Activated gamma-delta T cell treated with Interleukin-2 at 50 U/mL for 16 hours (primary cell): ENCODE results near the gene IRF2.

Experiments
- DNase-seq: peaks from one replicate; pipeline ENCODE4 v3.0.0-alpha.2; 2020

Gene IRF2

DNA sequence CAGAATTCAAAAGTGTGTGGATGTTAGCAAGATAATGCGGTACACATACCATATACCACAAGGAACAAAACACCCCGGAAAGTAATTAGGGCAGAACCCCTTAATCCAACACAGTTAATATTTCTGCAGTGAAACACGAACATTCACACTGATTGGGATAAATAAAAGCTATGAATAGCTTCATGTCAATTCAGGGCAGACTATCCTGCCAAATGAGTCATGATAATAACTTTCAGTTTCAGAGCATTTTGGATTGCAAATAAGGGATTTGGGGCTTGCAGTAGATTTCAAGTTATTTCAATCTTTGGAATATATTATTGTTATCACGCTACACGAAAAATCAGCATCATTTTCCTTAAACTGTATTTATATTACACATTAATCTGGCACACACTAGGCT lies 24.3 kb downstream of the IRF2 start:
- DNase-seq: no peak

DNA sequence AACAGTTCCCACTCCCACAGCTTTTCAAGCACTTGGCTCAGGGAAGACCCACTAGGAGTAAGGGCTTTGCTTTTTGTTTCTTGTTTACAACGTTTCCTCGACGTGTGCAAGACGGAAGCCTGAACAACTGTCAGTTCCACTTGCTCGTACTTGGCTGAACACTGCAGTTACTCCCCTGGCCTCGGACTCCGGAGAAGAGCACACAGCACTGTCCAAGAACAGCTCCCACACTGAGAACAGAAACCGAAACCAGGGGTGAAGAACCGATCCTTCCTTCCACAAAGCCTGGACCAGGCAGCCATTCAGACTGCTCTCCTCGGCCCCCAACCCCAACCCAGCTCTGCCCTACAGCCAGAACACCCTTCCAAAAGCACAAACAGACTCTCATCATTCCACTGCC lies 25.5 kb downstream of the IRF2 start:
- DNase-seq: no peak

DNA sequence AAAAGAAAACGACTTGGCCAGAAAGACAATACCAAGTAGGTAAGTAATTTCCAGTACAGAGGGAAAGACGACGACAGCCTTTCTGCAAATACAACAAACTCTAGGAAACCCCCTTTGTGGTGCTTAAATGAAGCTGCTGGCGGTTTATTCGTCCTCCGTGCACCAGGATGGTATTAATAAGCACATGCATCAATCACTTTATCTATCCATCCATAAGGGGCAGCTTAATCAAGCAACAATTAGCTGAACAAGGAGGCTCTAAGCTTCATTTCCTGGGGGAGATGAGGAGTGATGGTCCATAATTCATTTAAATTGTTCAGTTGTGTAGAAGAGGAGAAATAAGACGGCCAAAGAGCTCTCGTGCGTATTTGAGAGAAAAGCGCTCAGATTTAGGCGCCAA lies 26.2 kb downstream of the IRF2 start:
- DNase-seq: no peak

DNA sequence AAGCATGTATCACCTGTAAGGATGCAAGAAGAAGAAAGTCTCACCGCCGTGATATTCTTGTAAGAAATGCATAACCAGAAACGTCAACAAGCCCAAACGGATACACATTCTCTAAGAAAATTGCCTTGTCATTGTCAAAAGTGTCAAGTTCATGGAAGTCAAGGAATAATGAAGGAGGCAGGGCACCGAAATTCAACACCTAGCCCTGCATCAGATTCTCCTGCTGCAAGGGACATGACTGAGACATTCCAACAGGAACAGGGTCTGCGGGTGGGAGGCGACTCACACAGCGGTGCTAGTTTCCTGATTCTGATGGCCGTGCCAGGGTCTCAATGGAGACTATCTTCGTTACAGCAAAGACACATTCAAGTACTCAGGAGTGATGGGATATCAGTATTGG lies 26.7 kb downstream of the IRF2 start:
- no peak for DNase-seq

DNA sequence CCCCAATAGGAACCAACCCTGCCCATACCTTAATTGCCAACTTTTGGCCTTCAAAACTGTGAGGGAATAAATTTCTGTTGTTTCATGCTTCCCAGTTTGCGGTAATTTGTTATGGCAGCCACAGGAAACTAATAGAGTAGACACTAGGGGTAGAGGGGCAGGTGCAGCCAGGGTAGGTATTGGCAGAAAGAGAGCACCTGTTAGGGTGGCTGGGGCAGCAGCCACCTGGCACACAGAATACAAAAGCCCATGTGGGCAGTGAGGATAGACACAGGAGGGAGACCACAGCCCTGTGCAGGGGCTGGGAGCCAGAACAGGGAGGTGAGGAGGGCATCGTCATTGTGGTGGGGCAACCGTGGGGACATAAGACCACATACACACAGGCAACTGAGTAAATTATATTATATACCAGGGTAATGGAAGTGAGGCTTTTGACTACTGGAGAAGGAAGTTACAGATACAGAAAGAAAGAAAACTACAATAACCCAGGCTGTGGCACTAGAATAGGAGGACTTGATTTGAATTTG lies 28.2 kb downstream of the IRF2 start:
- no peak for DNase-seq

DNA sequence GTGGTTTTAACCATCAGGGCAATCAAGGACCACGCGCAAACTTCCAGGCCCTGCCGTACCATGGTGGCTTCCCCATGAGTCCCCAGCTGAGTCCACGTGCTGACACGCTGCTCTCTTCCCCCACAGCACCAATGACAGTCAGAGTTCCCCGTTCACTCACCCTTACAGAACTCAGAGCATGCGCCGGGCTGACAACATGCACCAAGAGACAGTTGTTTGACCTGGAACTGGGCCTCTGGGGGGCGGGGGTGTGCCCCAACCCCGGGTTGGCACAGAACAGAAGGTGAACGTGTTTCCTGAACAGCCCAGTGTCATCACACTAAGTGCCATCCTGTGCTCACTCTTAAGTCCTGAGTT lies 29.4 kb downstream of the IRF2 start:
- no peak for DNase-seq

DNA sequence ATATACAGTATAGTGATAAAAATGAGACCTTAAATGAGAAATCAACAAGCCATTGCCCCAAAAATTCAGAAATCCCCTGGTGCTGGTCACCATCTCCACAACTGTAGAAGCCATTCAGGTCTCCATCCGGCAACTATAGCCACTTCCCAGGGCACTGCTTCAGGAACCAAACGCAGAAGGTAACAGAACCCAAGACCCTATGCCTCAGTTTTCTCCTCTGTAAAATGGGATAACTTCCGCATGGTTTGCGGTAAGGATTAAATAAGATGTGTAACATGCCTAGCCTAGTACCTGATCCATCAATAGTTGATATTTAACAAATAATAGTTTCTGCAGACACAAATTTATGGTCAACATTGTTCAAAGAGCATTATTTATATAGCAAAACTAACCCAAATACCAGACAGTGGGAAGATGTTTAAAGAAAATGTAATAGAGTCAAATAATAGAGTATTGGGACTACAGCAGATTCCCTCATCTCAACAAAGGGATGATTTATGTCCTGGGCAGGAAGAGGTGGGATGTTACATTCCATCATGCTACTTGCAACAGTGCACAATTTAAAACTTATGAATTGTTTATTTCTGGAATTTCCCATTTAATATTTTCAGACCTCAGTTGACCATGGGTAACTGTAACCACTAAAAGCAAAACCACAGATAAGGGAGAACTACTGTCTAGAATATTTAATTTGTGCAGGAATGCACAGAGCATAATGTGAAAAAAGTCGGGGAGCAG lies 30.0 kb downstream of the IRF2 start:
- no peak for DNase-seq

DNA sequence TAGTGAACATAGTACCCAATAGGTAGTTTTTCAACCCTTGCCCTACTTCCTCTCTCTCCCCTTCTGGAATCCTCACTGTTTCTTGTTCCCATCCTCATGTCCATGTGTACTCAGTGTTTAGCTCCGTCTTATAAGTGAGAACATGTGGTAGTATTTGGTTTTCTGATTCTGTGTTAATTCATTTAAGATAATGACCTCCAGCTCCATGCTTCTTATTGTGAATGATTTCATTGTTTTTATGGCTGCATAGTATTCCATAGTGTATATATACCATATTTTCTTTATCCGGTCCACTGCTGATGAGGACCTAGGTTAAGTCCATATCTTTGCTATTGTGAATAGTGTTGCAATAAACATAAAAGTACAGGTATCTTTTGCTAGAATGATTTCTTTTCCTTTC lies 31.0 kb downstream of the IRF2 start:
- no peak for DNase-seq

DNA sequence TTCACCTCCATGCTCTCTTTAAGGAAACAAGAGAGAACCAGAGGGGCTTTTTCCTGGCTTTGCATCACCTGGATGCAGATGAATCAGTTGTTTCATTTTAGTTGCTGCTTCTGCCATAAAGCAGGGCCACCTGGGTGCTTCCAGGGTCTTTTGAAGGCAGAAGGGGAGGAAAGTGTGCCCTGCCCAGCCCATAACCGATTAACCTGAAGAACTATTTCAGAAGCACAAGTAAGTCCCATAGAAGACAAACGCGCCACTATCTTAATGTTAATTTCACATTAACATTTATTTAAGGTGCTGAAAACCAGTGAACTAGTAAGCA lies 32.1 kb downstream of the IRF2 start:
- DNase-seq: no peak

DNA sequence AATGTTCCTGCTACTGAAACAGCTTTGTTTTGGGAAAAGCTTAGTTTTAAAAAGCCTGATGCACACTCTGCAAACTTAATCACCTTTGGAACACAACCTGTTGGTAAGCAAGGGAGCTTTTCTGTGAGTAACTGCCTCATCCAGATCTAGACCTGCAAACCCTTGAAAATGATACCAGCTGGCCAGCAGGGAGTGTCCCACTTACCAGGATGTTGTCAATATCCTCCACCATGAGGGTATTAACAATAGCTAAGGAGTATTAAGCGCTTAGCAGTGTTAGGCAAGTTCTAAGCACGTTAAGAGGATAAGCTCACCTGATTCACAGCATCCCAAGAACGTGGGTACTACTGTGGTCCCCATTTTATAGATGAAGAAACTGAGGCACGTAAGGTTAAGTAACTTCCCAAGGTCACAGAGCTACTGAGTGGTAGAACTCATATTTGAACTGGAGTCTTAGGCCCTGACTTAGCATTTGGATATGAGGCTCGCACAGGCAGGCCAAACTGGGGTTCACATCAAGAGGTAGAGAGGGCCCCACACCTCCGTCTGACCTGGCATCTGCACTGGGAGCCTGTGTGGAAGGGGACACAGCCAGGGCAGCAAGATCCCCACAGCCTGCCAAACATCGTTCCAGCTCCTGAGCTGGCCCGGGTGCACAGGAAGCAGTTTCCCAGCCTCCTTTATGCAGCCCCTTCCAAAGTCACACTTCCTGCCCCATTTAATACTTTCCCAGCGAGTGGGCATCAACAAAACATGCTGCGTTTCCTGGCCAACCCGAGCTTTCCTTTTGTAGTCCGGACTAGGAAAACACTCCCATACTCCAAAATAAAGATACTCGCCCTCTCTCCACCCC lies 32.7 kb downstream of the IRF2 start:
- DNase-seq: no peak

DNA sequence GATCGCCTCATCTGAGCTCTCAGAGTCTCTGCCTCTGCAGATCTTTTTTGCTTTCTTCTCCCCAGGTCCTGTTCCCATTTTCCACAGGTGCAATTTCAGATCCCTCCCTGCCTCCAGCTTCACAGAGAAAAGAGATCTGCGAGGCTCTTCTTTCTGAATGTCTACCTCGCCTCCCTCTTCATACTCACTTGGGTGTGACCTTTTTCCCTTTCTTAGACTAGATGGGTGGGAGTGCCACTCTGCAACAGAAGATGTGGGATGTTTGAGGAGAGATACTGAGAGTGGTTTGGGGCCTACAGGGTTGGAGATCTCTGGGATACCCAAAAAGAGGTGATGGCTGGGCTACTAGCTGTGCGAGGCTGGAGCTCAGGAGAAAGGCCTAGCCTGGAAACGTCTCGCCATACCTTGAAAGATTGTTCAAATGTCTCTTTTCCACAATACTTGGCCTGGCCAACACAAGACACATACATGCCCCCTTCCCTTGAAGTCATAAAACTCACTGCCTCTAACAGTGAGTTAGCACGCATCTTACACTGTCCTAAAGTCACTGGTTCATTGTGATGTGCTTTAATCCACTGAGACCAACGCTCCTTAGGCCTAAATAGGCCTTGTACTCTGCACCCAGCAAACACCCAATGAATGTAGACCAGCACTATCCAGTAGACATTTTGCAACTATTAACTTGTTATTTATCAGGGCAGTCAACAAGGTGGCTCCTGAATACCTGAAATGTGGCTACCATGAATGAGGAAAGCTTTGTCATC lies 33.6 kb downstream of the IRF2 start:
- DNase-seq: no peak

DNA sequence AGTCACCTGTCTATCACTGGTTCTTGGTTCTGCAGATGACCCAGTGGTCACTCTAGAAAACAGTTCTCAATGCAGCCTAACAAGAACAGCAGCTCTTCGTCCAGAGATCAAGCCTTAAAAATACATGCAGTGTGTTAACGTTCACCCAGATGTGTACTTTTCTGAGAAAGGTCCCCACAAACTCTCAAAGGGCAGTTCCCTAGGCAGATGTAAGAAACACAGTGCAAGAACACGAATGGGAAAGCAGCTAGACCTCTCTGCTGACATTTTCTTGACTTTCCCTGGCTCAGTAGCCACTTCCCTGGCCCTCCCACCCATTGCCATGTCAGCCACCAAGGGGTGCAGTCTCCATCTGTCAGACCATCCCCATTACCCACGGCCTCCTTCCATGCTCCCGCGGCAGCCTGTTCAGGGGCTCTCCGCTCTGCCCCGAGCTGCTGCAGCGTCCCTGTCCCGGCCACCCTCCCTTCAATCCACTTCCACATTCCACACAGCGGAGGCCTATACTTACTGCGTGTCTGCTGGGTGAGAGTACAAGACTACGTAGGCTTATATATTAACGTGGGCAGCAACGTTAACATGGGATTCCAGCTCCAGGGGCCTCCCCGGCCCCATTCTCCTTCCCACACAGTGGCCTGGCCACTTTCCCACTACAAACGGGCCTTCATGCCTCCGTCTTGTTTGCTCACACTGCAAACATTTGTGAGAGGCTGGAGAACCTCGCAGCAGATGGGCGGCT lies 34.3 kb downstream of the IRF2 start:
- no peak for DNase-seq

DNA sequence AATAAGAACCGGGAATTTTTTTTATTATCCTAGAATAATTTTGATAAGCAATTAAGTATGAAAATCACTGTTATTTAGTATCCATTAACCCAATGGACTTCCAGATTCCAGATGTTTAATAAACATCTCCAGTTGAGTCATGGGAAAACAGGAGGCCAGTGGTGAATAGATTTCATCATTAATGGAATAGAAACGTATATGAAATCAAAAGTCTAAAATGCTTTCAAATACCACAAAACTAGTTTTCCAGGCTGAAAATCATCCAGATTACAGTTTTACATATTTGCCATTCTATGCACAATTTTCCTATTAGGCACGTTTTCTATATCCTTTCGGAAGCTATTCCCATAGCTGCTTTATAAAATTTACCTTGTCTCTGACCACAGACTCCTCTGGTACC lies 35.0 kb downstream of the IRF2 start:
- DNase-seq: no peak

DNA sequence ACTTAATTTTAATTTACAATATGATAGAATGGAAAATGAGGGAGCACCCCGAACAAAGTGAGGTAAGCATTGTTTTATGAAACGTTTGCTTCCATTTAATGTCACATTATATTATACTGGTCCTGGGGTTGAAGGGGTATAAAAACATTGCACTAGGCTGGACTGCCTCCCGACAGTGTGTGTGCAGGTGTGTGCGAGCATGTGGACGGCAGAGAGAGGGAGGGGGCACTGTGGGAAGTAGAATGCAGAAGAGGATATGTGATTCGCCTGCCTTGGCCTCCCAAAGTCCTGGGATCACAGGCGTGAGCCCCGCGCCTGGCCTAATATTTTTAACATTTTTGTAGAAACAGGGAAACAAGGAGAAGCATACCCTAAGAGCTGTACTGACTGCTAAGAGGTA lies 36.0 kb downstream of the IRF2 start:
- no peak for DNase-seq

DNA sequence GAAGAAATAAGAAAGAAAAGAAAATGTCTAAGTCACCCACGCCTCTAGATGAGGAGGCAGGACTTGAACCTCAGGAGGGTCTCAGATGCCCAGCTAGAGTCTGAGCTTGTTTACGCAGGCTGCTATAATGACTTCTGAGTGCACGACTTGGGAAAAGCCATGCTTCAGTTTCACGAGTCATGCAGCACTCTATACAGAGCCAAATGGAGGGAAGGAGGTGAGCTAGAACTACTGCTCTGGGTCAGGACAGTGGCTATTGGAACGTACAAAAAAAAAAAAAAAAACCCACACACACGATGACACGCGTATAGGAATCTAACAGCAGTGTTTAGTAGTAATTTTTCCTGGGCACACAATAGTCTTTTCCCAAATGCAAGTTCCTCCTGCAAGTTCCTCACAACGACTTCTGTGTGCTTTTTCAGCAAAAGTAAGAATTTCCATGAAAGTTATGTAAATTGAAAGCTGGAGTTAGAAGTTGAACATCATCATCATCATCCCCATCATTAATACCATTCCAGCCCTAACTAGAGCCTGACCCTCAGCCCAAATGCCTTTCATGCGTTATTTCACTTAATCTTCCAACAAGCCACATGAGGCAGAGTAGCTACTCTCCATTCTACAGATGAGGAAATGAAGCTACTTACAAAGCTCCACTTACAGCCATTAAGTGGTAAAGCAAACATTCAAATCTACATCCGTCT lies 36.6 kb downstream of the IRF2 start:
- no peak for DNase-seq

DNA sequence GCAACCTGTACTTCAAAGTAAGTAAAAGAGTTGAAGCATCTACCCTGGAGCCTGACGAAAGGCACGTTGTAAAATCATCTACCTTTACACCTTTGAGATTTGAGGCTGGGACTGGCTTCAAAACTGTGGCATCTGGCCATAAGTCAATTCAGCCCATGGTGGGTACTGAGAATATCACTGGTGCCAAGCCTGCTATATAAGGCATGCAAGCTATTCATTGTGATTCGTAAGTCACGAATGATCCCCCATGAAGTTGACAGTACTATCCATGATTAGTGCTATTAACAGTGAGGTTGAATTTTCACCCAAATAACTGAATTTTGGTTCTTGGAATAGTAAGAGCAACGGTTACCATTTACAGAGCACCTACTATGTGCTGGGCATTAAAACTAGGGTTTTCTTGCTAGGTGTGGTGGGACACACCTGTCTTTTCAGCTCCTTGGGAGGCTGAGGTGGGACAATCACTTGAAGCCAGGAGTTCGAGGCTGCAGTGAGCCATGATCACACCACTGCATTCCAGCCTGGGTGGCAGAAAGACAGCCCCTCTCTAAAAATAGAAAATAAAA lies 39.8 kb downstream of the IRF2 start:
- DNase-seq: no peak

DNA sequence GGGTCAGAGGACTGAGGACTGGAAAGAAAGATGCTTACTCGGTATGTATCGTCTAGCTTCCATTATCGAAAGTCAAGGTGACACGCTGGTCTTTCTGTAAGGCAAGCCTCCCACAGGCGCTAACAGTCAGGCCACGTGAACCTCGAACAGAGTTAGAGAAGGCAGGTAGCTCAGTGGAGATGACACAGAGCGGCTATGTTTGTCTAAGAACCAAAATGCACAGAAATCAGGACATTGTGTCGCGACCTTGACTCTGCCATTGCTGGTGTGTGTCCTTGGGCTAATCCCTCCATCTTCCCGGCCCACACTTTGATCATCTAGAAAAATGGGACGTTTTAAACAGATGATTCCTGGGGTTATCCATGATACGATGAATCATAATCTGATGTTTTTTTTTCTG lies 40.3 kb downstream of the IRF2 start:
- DNase-seq: no peak

DNA sequence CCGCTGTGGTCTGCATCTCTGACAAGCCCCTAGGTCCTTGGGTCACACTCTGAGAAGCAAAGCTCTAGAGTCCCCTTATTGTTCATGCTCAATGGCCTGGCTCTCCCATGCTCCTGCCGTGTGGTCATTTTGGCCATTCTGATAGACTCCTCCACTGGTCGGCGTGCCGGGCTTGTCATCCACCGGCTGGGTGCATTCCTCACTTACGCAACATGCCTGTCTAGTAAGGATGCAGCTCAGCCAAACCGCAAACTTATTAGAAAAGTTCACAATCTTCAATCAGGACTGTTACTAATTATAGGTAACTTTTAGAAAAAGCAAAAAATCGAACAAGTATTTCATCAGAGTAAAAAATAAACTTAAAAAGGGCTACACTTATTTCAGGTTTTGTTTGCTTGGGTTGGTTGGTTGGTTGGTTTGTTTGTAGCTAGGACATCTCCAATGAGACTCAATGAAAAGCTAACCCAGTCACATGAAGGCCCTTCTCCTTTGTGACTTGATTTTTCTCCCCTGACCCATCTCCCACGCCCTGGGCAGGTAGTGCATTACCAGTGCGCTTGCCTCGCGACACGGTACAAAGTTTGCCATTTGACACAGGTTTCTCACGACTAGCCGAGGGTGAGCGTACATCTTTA lies 41.0 kb downstream of the IRF2 start:
- no peak for DNase-seq

DNA sequence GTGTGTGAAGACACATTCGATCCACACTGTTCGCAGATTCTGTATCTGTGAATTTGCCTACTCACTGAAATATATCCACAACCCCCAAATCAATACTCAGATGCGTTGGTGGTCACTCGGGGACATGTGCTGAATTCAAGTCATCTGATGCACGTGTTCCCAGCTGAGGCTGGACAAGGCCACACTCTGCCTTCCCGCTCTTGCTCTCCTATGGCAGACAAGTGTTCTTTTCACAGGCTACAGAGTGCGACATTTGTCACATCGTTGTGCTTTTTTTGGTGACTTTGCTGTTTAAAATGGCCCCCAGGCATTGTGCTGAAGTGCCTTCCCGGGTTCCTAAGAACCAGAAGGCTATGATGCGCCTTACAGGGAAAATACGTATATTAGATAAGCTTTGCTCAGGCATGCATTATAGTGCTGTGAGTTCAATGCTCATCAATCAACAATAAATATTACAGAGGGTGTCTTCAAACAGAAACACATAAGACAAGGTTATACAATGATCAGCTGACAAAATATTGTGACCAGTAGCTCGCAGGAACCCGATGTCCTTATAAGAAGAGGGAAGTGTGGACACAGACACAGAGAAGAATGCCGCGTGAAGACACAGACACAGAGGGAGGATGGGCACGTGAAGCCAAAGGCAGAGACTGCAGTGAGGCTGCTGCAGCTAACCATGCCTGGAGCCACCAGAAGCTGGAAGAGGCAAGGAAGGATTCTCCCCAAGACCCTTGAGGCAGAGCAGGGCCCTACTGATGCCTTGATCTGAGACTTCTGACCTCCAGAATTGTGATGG lies 42.0 kb downstream of the IRF2 start:
- no peak for DNase-seq

DNA sequence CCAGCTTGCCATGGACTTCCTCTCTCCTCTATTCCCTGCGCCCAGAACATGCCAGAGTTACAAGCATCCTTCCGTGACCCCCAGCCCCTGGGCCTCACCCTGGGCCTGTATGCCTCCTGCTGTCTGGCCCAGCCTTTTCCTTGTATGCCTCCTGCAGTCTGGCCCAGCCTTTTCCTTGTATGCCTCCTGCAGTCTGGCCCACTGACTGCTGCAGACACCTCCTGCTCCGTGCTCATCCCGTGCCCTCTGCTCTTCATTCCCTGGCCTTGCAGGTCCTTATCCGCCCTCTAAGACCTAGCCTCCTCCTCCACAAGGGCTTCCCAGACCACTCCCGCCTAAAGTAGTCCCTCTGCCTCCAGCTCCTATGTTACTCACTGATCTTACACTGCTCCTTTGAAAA lies 44.2 kb downstream of the IRF2 start:
- no peak for DNase-seq

DNA sequence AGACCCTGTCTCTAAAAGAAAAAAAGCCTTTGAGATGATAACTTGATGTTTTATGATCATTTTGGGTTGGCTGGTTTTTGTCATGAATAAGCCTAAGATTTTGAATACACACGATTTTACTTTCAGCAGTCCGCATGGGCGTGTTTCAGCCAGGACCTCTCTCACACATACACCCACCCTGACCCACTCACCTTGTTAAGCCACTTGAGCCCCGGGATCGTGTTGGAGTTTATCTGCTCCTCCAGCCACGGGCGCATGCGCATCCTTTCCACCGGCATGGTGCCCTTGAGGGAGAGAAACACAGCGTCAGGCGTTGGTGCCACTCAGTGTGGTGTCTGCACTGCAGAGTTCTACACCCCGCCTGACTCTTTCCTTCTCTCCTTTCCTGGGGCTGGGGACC lies 45.6 kb downstream of the IRF2 start:
- no peak for DNase-seq
